ENCODE data around the gene MAPRE2.

Gene MAPRE2

GRCh38 chr18:35063875-35064690, 22.9 kb downstream of the MAPRE2 start:
- no peak for DNase-seq

GRCh38 chr18:35067454-35067853, 26.2 kb downstream of the MAPRE2 start:
- DNase-seq: no peak

- no peak for DNase-seq
Observed at GRCh38 chr18:35071819-35072247, 30.6 kb downstream of the MAPRE2 start.

- DNase-seq: no peak
Observed at GRCh38 chr18:35072616-35073015, 31.4 kb downstream of the MAPRE2 start.

- DNase-seq: no peak
Observed at GRCh38 chr18:35073186-35074105, 32.2 kb downstream of the MAPRE2 start.

- DNase-seq: no peak
Observed at GRCh38 chr18:35074581-35074980, 33.4 kb downstream of the MAPRE2 start.

GRCh38 chr18:35075132-35075531, 33.9 kb downstream of the MAPRE2 start:
- no peak for DNase-seq

GRCh38 chr18:35076135-35076924, 35.1 kb downstream of the MAPRE2 start:
- no peak for DNase-seq

GRCh38 chr18:35077937-35078336, 36.7 kb downstream of the MAPRE2 start:
- no peak for DNase-seq

- DNase-seq: no peak
Observed at GRCh38 chr18:35080058-35080457, 38.8 kb downstream of the MAPRE2 start.

- no peak for DNase-seq
Observed at GRCh38 chr18:35083174-35083712, 42.0 kb downstream of the MAPRE2 start.

GRCh38 chr18:35084494-35085449, 43.6 kb downstream of the MAPRE2 start:
- no peak for DNase-seq

- no peak for DNase-seq
Observed at GRCh38 chr18:35085450-35086380, 44.5 kb downstream of the MAPRE2 start.

- no peak for DNase-seq
Observed at GRCh38 chr18:35086704-35087103, 45.5 kb downstream of the MAPRE2 start.

GRCh38 chr18:35087726-35088125, 46.5 kb downstream of the MAPRE2 start:
- DNase-seq: no peak

GRCh38 chr18:35088921-35089320, 47.7 kb downstream of the MAPRE2 start:
- DNase-seq: no peak

GRCh38 chr18:35089382-35089781, 48.2 kb downstream of the MAPRE2 start:
- no peak for DNase-seq

- DNase-seq: no peak
Observed at GRCh38 chr18:35089891-35090550, 48.8 kb downstream of the MAPRE2 start.

GRCh38 chr18:35091841-35092240, 50.6 kb downstream of the MAPRE2 start:
- no peak for DNase-seq
